Memory B cell (primary cell): ENCODE data around the gene SLITRK5.
A peak's percentile ranks its signal among the peaks of the same experiment; 100 is the strongest.

ENCODE experiments used
- ATAC-seq: fragments of 150-1000 bp; cut with Tn5 transposase; 2 replicates; pipeline ENCODE4 v1.10.0; 2021; ENCODE audit warnings: low read depth, mild to moderate bottlenecking, moderate library complexity
- DNase-seq, 2 donors: peaks; one replicate each; pipeline ENCODE4 v3.0.0; 2022; ENCODE audit warnings: low spot score in 2 of 2
- H3K27ac Mint-ChIP-seq: one replicate; pipeline ENCODE4 v1.8.0; 2022; ENCODE audit warnings: mild to moderate bottlenecking, moderate library complexity, mixed read lengths
- H3K27me3 Mint-ChIP-seq: one replicate; pipeline ENCODE4 v1.8.0; 2022; ENCODE audit warnings: mixed read lengths
- H3K36me3 Mint-ChIP-seq: one replicate; pipeline ENCODE4 v1.8.0; 2022; ENCODE audit warnings: mild to moderate bottlenecking, mixed read lengths
- H3K4me1 Mint-ChIP-seq: one replicate; pipeline ENCODE4 v1.8.0; 2022; ENCODE audit warnings: mixed read lengths
- H3K4me3 Mint-ChIP-seq: one replicate; pipeline ENCODE4 v1.8.0; 2022; ENCODE audit warnings: mild to moderate bottlenecking, moderate library complexity, mixed read lengths
- H3K9me3 Mint-ChIP-seq: one replicate; pipeline ENCODE4 v1.8.0; 2022; ENCODE audit warnings: mixed read lengths

Gene SLITRK5, protein sequence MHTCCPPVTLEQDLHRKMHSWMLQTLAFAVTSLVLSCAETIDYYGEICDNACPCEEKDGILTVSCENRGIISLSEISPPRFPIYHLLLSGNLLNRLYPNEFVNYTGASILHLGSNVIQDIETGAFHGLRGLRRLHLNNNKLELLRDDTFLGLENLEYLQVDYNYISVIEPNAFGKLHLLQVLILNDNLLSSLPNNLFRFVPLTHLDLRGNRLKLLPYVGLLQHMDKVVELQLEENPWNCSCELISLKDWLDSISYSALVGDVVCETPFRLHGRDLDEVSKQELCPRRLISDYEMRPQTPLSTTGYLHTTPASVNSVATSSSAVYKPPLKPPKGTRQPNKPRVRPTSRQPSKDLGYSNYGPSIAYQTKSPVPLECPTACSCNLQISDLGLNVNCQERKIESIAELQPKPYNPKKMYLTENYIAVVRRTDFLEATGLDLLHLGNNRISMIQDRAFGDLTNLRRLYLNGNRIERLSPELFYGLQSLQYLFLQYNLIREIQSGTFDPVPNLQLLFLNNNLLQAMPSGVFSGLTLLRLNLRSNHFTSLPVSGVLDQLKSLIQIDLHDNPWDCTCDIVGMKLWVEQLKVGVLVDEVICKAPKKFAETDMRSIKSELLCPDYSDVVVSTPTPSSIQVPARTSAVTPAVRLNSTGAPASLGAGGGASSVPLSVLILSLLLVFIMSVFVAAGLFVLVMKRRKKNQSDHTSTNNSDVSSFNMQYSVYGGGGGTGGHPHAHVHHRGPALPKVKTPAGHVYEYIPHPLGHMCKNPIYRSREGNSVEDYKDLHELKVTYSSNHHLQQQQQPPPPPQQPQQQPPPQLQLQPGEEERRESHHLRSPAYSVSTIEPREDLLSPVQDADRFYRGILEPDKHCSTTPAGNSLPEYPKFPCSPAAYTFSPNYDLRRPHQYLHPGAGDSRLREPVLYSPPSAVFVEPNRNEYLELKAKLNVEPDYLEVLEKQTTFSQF

DNA sequence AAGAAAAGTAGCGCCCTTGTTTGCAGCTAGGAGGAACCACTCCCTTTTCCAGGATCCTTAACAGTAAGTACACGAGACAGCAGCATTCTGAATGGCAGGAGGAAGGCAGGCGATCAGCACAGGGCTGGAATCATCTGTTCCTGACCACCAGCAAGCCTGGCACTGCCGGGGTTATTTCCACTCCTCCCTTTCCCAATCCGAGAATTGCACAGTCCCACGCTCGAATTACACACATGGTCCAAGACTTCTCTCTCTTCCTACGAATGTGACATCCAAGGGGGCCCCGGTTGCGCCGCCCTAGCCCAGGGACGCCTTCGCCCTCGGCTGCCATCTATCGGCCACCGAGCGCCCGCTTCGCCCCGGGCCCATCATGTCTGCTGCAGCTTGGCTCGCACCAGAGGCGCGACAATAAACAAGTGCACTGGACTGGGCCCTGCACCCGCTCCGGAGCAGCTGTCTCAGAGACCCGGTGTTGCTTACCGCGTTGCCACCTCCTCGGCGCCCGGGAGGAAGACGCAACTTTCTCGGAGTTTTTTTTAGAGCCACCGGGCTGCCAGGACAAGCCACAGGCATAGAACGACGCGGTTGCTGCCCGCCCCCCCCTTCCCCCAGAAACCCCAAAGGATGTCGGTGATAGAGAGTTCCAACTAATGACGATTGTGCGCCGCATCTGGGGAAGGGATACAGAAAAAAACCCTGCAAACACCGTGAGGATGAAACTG, at the start of gene SLITRK5:
SLITRK5 (plus strand) TSS at position 341 of the 722 bp plus-strand sequence. CDS start 4,018 bp downstream, outside the sequence.
- Mint-ChIP-seq H3K4me3 (peak within 1 kb of the TSS; percentile 54), H3K27me3 (peaks cover 10% of the 10 kb centered on the region), H3K36me3 (no peaks in the 10 kb centered on the region), H3K27ac (no peak within 1 kb of the TSS), H3K9me3 (peaks cover 1% of the 10 kb centered on the region), H3K4me1 (peaks cover 2% of the 10 kb centered on the region)
- peak; percentile 53 for ATAC-seq
- DNase-seq = peak in 1 of 2 donors; percentile 19

DNA sequence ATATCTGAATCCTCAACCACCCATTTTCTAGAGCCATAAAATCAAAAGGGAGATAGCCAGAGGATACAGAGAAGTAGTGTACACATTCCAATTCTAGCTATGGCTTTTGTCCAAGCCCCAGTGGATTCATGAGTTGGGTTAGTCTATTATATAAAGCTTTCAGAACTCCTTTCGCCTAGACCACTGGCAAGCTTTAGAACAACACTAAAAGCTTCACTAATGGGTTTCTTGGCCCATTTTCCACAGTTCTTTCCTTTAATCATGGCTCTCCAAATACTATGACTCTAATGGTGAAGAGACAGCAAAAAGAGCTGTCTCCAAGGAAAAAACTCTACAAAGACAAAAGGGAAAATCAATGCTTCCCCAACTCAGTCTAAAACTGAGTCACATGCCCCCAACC, 48.2 kb upstream of the SLITRK5 start:
- H3K4me1 Mint-ChIP-seq = no peaks in the 10 kb centered on the region
- ATAC-seq = no peak
- no peak overlapping the region for H3K4me3 Mint-ChIP-seq
- H3K36me3 Mint-ChIP-seq = no peaks in the 10 kb centered on the region
- no peaks in the 10 kb centered on the region for H3K27me3 Mint-ChIP-seq
- no peak for DNase-seq
- H3K9me3 Mint-ChIP-seq = peaks cover 2% of the 10 kb centered on the region
- no peak overlapping the region for H3K27ac Mint-ChIP-seq

- Mint-ChIP-seq H3K4me1 (no peaks in the 10 kb centered on the region), H3K27me3 (no peaks in the 10 kb centered on the region), H3K36me3 (no peaks in the 10 kb centered on the region), H3K9me3 (peaks cover 5% of the 10 kb centered on the region), H3K27ac (no peak overlapping the region), H3K4me3 (no peak overlapping the region)
- DNase-seq (no peak), ATAC-seq (no peak)
These were observed 14.9 kb upstream of the SLITRK5 start for GRCh38 chr13:87656306-87656705.

DNA sequence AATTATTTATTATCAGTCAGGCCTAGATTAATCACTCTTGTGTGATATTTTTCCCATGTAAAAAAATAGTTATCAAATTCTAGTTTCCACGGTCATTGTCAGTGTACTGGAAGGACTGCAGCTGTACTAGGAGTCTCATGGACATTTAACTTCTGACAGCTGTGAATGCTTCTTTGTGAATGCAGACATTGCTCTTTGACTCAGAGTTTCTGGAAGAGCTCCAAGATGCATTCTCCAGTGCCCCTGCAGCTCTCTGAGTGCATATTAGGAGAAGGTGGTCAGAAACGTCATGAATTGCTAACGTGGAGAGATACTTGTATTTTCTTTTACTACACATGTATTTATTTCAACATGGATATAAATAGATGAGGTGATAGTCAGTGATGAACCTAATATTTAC, 9.7 kb upstream of the SLITRK5 start:
- Mint-ChIP-seq H3K4me3 (no peak overlapping the region), H3K27ac (no peak overlapping the region), H3K36me3 (no peaks in the 10 kb centered on the region), H3K4me1 (no peaks in the 10 kb centered on the region), H3K27me3 (no peaks in the 10 kb centered on the region), H3K9me3 (peaks cover 2% of the 10 kb centered on the region)
- no peak for ATAC-seq
- no peak for DNase-seq

DNA sequence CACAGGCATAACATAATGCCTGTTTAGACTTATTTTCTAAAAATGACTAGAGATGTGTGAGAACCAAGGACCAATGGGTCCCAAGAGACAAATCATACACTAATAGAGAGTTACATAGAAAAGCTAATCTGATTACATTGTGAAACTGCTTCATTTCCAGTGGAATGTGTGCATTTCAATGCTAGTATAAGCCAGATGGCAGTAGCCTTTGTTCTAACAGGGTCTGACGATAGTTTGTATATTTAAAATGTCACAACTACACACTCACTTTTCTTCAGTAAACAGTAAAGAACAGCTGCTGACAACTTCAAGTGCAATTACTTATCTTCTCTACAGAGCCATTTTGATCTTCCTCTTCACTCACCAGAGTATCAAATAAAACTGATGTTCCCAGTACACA, 4.3 kb upstream of the SLITRK5 start:
- ATAC-seq (no peak), DNase-seq (no peak)
- Mint-ChIP-seq H3K9me3 (no peaks in the 10 kb centered on the region), H3K27me3 (peaks cover 2% of the 10 kb centered on the region), H3K4me3 (no peak overlapping the region), H3K36me3 (no peaks in the 10 kb centered on the region), H3K4me1 (peaks cover 2% of the 10 kb centered on the region), H3K27ac (no peak overlapping the region)

DNA sequence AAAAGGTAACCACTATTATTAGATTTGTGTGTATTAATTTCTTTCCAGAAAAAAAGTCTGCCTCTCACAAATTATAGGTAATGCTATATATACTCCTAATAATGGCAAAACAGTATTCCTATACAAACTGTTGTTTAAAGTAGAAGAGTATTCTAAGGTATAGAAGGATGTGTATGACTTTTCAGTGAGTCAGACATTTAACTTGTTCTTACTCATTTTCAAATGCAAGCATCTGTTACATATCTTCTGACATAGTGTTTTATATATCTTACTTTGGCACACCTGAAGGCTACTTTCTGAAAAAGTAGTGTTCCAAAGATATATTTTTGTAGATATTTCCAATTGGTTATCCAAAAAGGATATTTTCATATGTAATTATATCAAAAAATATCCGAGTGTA, 3.5 kb upstream of the SLITRK5 start:
- no peak for DNase-seq

DNA sequence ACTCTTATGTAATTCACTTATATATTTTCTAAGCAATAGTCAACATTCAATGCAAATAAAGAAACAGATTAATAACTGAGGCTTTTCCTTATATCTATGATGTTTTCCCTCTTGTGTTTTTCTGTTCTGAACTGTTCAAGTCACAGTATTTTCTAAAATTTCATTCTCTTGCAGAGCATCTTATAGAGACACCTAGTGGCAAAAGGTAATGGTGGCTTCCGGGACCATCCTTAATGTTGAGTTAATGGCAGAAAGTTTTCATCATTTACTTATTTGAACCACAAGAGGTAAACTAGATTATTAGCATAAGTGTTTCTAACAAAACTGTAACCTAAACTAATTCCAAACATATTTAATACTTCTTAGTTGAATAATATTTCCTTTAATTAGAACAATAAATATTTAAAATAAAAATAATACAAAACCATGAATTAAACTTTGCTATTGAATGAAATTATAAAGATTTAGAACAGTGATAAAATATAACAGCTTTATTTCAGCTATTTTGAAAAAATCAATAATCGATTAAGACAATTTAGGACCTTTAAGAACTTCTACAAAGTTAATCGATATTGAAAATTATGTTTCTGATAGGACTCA, 1.7 kb upstream of the SLITRK5 start:
- H3K27ac Mint-ChIP-seq = no peak overlapping the region
- H3K4me3 Mint-ChIP-seq = no peak overlapping the region
- no peaks in the 10 kb centered on the region for H3K36me3 Mint-ChIP-seq
- DNase-seq (no peak), ATAC-seq (no peak)
- H3K4me1 Mint-ChIP-seq = peaks cover 2% of the 10 kb centered on the region
- H3K9me3 Mint-ChIP-seq = peaks cover 1% of the 10 kb centered on the region
- H3K27me3 Mint-ChIP-seq = peaks cover 10% of the 10 kb centered on the region

More for the DNA sequence above, 3.5 kb upstream of the SLITRK5 start:
- peaks cover 4% of the 10 kb centered on the region for H3K27me3 Mint-ChIP-seq
- H3K27ac Mint-ChIP-seq = no peak overlapping the region
- H3K9me3 Mint-ChIP-seq = peaks cover 1% of the 10 kb centered on the region
- no peak for ATAC-seq
- peaks cover 2% of the 10 kb centered on the region for H3K4me1 Mint-ChIP-seq
- H3K4me3 Mint-ChIP-seq = no peak overlapping the region
- no peaks in the 10 kb centered on the region for H3K36me3 Mint-ChIP-seq

GRCh38 chr13:87671753-87672605, 808 bp downstream of the SLITRK5 start:
- no peak overlapping the region for H3K27ac Mint-ChIP-seq
- no peaks in the 10 kb centered on the region for H3K36me3 Mint-ChIP-seq
- H3K4me1 Mint-ChIP-seq = peaks cover 2% of the 10 kb centered on the region
- ATAC-seq (no peak), DNase-seq (no peak)
- H3K9me3 Mint-ChIP-seq = peaks cover 1% of the 10 kb centered on the region
- peaks cover 13% of the 10 kb centered on the region for H3K27me3 Mint-ChIP-seq
- H3K4me3 Mint-ChIP-seq = peak overlapping the region; percentile 54

GRCh38 chr13:87674247-87674738, 3.1 kb downstream of the SLITRK5 start:
- Mint-ChIP-seq H3K27ac (no peak overlapping the region), H3K4me1 (peaks cover 2% of the 10 kb centered on the region), H3K4me3 (no peak overlapping the region), H3K9me3 (peaks cover 1% of the 10 kb centered on the region), H3K27me3 (peaks cover 16% of the 10 kb centered on the region), H3K36me3 (no peaks in the 10 kb centered on the region)
- ATAC-seq (no peak), DNase-seq (no peak)

GRCh38 chr13:87675851-87676250, 4.7 kb downstream of the SLITRK5 start:
- DNase-seq (no peak), ATAC-seq (no peak)
- H3K9me3 Mint-ChIP-seq = peaks cover 1% of the 10 kb centered on the region
- H3K36me3 Mint-ChIP-seq = no peaks in the 10 kb centered on the region
- H3K27me3 Mint-ChIP-seq = peaks cover 16% of the 10 kb centered on the region
- no peak overlapping the region for H3K27ac Mint-ChIP-seq
- H3K4me1 Mint-ChIP-seq = peaks cover 2% of the 10 kb centered on the region
- no peak overlapping the region for H3K4me3 Mint-ChIP-seq

DNA sequence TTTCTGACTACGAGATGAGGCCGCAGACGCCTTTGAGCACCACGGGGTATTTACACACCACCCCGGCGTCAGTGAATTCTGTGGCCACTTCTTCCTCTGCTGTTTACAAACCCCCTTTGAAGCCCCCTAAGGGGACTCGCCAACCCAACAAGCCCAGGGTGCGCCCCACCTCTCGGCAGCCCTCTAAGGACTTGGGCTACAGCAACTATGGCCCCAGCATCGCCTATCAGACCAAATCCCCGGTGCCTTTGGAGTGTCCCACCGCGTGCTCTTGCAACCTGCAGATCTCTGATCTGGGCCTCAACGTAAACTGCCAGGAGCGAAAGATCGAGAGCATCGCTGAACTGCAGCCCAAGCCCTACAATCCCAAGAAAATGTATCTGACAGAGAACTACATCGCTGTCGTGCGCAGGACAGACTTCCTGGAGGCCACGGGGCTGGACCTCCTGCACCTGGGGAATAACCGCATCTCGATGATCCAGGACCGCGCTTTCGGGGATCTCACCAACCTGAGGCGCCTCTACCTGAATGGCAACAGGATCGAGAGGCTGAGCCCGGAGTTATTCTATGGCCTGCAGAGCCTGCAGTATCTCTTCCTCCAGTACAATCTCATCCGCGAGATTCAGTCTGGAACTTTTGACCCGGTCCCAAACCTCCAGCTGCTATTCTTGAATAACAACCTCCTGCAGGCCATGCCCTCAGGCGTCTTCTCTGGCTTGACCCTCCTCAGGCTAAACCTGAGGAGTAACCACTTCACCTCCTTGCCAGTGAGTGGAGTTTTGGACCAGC, 5.3 kb downstream of the SLITRK5 start:
- Mint-ChIP-seq H3K4me3 (no peak overlapping the region), H3K27ac (no peak overlapping the region), H3K9me3 (peaks cover 1% of the 10 kb centered on the region), H3K27me3 (peaks cover 16% of the 10 kb centered on the region), H3K36me3 (no peaks in the 10 kb centered on the region), H3K4me1 (no peaks in the 10 kb centered on the region)
- ATAC-seq (no peak), DNase-seq (no peak)

- Mint-ChIP-seq H3K27ac (no peak overlapping the region), H3K9me3 (peaks cover 1% of the 10 kb centered on the region), H3K27me3 (peaks cover 14% of the 10 kb centered on the region), H3K4me1 (no peaks in the 10 kb centered on the region), H3K4me3 (no peak overlapping the region), H3K36me3 (no peaks in the 10 kb centered on the region)
- no peak for ATAC-seq
- DNase-seq = no peak
These were observed 5.9 kb downstream of the SLITRK5 start for GRCh38 chr13:87677043-87677495.
